Prostate gland (tissue), 2 donors: ENCODE data around the gene MGRN1.

Experiments used
- CTCF ChIP-seq, 4 experiments: fragments of 200-600 bp in 2 of 4; fragments of 450-650 bp in 2 of 4; sonication (generic) in 2 of 4; IDR thresholded peaks; 1 replicate in 3 of 4; 2 replicates in 1 of 4; pipeline ENCODE4 v1.5.1; 2016 to 2019; ENCODE audit warnings: antibody characterized with exemption in 4 of 4, mild to moderate bottlenecking in 2 of 4, moderate library complexity in 2 of 4
- POLR2A ChIP-seq: fragments of 450-650 bp; IDR thresholded peaks from one replicate; pipeline ENCODE4 v1.6.1; 2016; ENCODE audit warnings: antibody characterized with exemption, mild to moderate bottlenecking
- POLR2AphosphoS5 ChIP-seq: sonication (generic); formaldehyde crosslinking; IDR thresholded peaks from one replicate; pipeline ENCODE4 v1.6.1; 2017; ENCODE audit warnings: antibody characterized with exemption

- no peak for TF ChIP-seq CTCF (IDR thresholded peaks at IDR 0.05)
- TF ChIP-seq POLR2AphosphoS5 = no peak
- TF ChIP-seq POLR2A = no peak
These were observed 44.4 kb upstream of the MGRN1 start for GRCh38 chr16:4580250-4580649.
